ENCODE data around the gene CCNI2. TPM values are rescaled to one million over a fixed set of nuclear protein-coding genes. Genes with fewer than 3 reads are reported as not detected.
A peak's percentile ranks its signal among the peaks of the same experiment; 100 is the strongest.

Gene CCNI2
- total and polyA plus RNA-seq, 9 of the 15 experiments (the other 6 are each of a cell fraction or from before 2014, with no cell fraction given) = 0.05 to 1.7 (median 0.81) TPM; not detected in 5

- TF ChIP-seq CHD7 (IDR thresholded peaks at IDR 0.05; ENCODE audit: low read depth, low read length) (no peak), RBFOX2 (IDR thresholded peaks at IDR 0.05; ENCODE audit: low read depth, low read length) (0 out of 2 replicates have a peak, but pooled peaks have one; percentile 1), RBM34 (IDR thresholded peaks at IDR 0.05; ENCODE audit: borderline replicate concordance, insufficient read depth, low read length) (no peak), CTCF (IDR thresholded peaks at IDR 0.05 in 2 of 3, conservative IDR thresholded peaks at IDR 0.05 in 1 of 3; ENCODE audit: insufficient read depth in 2 of 3, low read depth in 1 of 3, low read length in 3 of 3) (no peak)
These were observed 29.1 kb downstream of the CCNI2 start (continued) for GRCh38 chr5:132776131-132776937.

Measured in K562 (cell line).